ENCODE results near the gene FMNL1. TPM values are rescaled to one million over a fixed set of nuclear protein-coding genes. Genes with fewer than 3 reads are reported as not detected.

FMNL1 gene
- total RNA-seq, 6 donors from 2014 or later, result 42.9 to 119 (median 98.3) TPM

GRCh38 chr17:45271603-45272002, 49.9 kb downstream of the FMNL1 start:
- WGBS, 2 donors, result 100% methylated on average over 3 of the region's 3 CpGs
- no peaks in the 10 kb centered on the region for H3K9me3 ChIP-seq
- no peak for DNase-seq
- no peak overlapping the region for H3K4me3 ChIP-seq
- peaks cover 0 to 4% (median 0%) of the 10 kb centered on the region in 4 donors for H3K4me1 ChIP-seq
- no peak overlapping the region for H3K27ac ChIP-seq
- no peaks in the 10 kb centered on the region for H3K27me3 ChIP-seq
- no peak for ATAC-seq (ENCODE audit: low FRiP score in 2 of 2)
- TF ChIP-seq EP300 (IDR thresholded peaks at IDR 0.05) (no peak), POLR2A (IDR thresholded peaks at IDR 0.05) (no peak), POLR2AphosphoS5 (IDR thresholded peaks at IDR 0.05) (no peak)
- TF ChIP-seq, protein P1, sequence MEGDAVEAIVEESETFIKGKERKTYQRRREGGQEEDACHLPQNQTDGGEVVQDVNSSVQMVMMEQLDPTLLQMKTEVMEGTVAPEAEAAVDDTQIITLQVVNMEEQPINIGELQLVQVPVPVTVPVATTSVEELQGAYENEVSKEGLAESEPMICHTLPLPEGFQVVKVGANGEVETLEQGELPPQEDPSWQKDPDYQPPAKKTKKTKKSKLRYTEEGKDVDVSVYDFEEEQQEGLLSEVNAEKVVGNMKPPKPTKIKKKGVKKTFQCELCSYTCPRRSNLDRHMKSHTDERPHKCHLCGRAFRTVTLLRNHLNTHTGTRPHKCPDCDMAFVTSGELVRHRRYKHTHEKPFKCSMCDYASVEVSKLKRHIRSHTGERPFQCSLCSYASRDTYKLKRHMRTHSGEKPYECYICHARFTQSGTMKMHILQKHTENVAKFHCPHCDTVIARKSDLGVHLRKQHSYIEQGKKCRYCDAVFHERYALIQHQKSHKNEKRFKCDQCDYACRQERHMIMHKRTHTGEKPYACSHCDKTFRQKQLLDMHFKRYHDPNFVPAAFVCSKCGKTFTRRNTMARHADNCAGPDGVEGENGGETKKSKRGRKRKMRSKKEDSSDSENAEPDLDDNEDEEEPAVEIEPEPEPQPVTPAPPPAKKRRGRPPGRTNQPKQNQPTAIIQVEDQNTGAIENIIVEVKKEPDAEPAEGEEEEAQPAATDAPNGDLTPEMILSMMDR (IDR thresholded peaks at IDR 0.05), result no peak
- peaks cover 33 to 81% (median 70%) of the 10 kb centered on the region in 4 donors for H3K36me3 ChIP-seq

- no peak overlapping the region for H3K4me3 ChIP-seq
- DNase-seq, result no peak
- no peak for ATAC-seq (ENCODE audit: low FRiP score in 2 of 2)
- 83 to 87% methylated on average over 6 to 16 of the region's 16 CpGs for WGBS, 2 donors
- no peak for TF ChIP-seq EP300 (IDR thresholded peaks at IDR 0.05)
- H3K4me1 ChIP-seq, result peaks cover 12 to 19% (median 15%) of the 10 kb centered on the region in 4 donors
- H3K27me3 ChIP-seq, result no peaks in the 10 kb centered on the region
- H3K9me3 ChIP-seq, result no peaks in the 10 kb centered on the region
- H3K27ac ChIP-seq, result no peak overlapping the region
- peaks cover 27 to 61% (median 51%) of the 10 kb centered on the region in 4 donors for H3K36me3 ChIP-seq
Measured at GRCh38 chr17:45273551-45273957, 51.9 kb downstream of the FMNL1 start.

DNA sequence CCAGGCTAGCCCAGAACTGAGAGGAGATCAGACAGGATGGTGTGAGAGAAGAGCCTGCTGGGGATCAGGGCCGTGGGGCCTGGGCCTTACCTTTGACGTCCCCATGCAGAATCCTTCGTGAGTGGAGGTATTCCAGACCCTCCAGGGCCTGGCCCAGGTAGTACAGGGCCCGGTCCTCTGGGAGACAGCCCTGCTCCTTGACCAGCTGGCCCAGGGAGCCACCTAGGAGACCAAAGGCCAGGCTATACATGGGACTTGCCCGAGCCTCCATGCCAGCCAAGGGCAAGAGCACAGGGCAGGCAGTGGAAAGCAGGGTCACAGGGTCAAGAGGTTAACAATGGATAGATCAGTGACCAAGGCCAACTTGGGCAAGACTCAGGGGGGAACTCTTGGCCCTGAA, 52.3 kb downstream of the FMNL1 start:
- DNase-seq, result no peak
- 87% methylated on average over 5 of the region's 5 CpGs; no CpG with 5 or more reads in 1 of the 2 donors for WGBS, 2 donors
- ATAC-seq (ENCODE audit: low FRiP score in 2 of 2), result no peak
- no peak for TF ChIP-seq EP300 (IDR thresholded peaks at IDR 0.05)
- TF ChIP-seq POLR2AphosphoS5 (IDR thresholded peaks at IDR 0.05), result no peak
- TF ChIP-seq, protein P1 (IDR thresholded peaks at IDR 0.05), result no peak
- no peak for TF ChIP-seq POLR2A (IDR thresholded peaks at IDR 0.05)
- H3K9me3 ChIP-seq, result no peaks in the 10 kb centered on the region
- H3K36me3 ChIP-seq, result peaks cover 27 to 56% (median 46%) of the 10 kb centered on the region in 4 donors
- H3K27ac ChIP-seq, result no peak overlapping the region
- H3K27me3 ChIP-seq, result no peaks in the 10 kb centered on the region
- H3K4me1 ChIP-seq, result peaks cover 15 to 21% (median 19%) of the 10 kb centered on the region in 4 donors
- H3K4me3 ChIP-seq, result no peak overlapping the region

DNA sequence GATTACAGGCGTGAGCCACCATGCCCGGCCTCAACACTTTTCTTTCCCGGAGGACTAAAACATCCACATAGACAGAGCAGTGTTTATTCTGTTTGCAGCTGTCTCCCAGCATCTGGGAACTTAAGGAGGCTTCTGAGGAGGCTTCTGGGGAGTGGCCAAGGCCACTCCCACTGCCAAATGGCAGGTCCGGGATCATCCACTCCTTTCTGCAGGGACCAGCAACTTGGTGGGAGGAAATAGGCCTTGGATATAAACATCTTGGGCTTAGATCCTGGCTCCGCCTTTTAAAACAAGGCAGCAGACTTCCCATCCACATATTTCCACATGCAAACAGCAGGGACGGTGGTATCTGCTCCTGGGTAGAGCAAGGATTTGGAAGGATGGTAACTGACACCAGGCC, 54.3 kb downstream of the FMNL1 start:
- Histone ChIP-seq H3K36me3 (peaks cover 15 to 42% (median 29%) of the 10 kb centered on the region in 4 donors), H3K27me3 (no peaks in the 10 kb centered on the region), H3K9me3 (no peaks in the 10 kb centered on the region), H3K4me3 (no peak overlapping the region), H3K27ac (no peak overlapping the region), H3K4me1 (peaks cover 15 to 21% (median 19%) of the 10 kb centered on the region in 4 donors)
- no peak for DNase-seq
- no peak for ATAC-seq (ENCODE audit: low FRiP score in 2 of 2)
- WGBS, 2 donors, result 48 to 59% methylated on average over 6 of the region's 6 CpGs
- TF ChIP-seq POLR2AphosphoS5 (IDR thresholded peaks at IDR 0.05) (no peak), EP300 (IDR thresholded peaks at IDR 0.05) (no peak), POLR2A (IDR thresholded peaks at IDR 0.05) (no peak)
- TF ChIP-seq, protein P1 (IDR thresholded peaks at IDR 0.05), result no peak

GRCh38 chr17:45277216-45277849, 55.6 kb downstream of the FMNL1 start:
- Histone ChIP-seq H3K27ac (peak overlapping the region; percentile 28 to 86 (median 74)), H3K27me3 (no peaks in the 10 kb centered on the region), H3K36me3 (peaks cover 15 to 37% (median 24%) of the 10 kb centered on the region in 4 donors), H3K4me1 (peaks cover 15 to 21% (median 19%) of the 10 kb centered on the region in 4 donors), H3K9me3 (no peaks in the 10 kb centered on the region), H3K4me3 (no peak overlapping the region)
- WGBS, 2 donors, result 26 to 31% methylated on average over 10 to 16 of the region's 16 CpGs
- ATAC-seq (ENCODE audit: low FRiP score in 2 of 2) (peak; percentile 90 to 91), DNase-seq (peak in 1 of 2 donors; percentile 97)
- TF ChIP-seq POLR2AphosphoS5 (IDR thresholded peaks at IDR 0.05), result peak; percentile 12 to 75
- TF ChIP-seq EP300 (IDR thresholded peaks at IDR 0.05), result no peak
- TF ChIP-seq, protein P1 (IDR thresholded peaks at IDR 0.05), result peak; percentile 74 to 93 (median 88)

Data from upper lobe of left lung (tissue), 6 donors.